Activated CD4-positive, alpha-beta T cell treated with anti-CD3 and anti-CD28 coated beads for 24 hours (primary cell): Measurements from ENCODE around the gene PIGS.

Source experiments
- DNase-seq, 2 donors: peaks; one replicate each; pipeline ENCODE4 v3.0.0-alpha.2; 2020; ENCODE audit warnings: low read depth in 2 of 2

Gene PIGS

GRCh38 chr17:28506763-28507487 lies 64.4 kb downstream of the PIGS start:
- no peak for DNase-seq

DNA sequence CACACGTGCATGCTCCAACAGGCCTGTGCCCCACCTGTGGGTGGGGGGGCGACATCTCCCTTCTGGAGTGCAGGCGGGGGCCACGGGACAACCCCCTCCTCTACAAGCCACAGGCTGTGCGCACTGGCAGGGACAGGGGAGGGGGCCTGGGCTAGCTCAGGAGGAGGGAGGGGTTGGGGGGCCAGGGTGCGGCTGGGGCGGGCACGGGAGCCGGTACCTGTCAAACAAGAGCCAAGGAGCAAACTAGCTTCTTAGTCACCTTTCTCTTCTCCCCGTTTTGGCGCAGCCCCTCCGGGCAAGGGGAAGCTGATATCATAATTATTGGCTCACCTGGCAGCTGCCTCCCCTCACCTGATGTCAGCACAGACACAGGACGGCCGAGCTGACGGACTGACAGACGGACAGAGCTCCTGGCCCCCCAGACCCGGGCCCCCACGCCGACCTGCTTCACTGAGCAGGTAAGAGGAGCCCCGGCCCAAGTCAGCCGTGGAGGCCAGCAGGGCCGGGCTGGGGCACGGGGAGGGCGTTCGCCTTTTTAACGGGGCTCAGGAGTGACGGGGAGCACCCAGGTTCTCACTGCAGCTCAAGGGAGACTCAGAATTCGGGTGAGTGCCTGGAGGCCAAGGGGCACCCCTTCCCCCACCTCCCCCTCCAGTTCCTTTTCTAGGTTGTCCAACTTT lies 65.2 kb downstream of the PIGS start, which contains the start of gene FOXN1:
FOXN1 (plus strand) TSS at position 363 of the 680 bp plus-strand sequence. CDS start 17,622 bp downstream, outside the sequence.
- DNase-seq = no peak

DNA sequence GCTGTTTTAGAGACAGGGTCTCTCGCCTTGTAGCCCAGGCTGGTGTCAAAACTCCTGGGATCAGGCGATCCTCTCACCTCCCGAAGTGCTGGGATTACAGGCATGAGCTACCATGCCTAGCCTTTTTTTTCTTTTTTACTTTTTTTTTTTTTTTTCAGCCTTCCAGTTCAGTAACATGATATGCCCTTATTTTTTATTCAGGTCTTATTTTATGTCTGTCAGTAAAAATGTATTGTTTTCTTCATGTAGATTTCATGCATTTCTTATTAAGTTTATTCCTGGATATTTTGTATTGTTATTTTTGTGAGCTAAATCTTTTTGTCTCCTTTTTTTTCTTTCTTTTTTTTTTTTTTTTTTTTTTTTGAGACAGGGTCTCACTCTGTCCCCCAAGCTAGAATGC lies 67.9 kb downstream of the PIGS start:
- DNase-seq = no peak
